GM13977 (cell line): ENCODE measurements around the gene SLC48A1.
A peak's percentile ranks its signal among the peaks of the same experiment; 100 is the strongest.

ENCODE experiments used
- DNase-seq: peaks from one replicate; pipeline ENCODE4 v3.0.0; 2012; ENCODE audit warnings: low spot score
- in situ Hi-C: fragments of 300-500 bp; cut with MboI; formaldehyde crosslinking; loops from one replicate; pipeline ENCODE4 v1.12.0; 2022; ENCODE audit warnings: low sequenced_read_pairs, low pct_unique_long_range_greater_than_20kb, mixed read lengths, inconsistent platforms; ENCODE audit not compliant: unreplicated experiment
- TF ChIP-seq, protein P1 (sequence below): IDR thresholded peaks from 2 replicates; pipeline ENCODE4 v1.5.1; 2012; ENCODE audit warnings: mild to moderate bottlenecking, control low read depth; ENCODE audit not compliant: insufficient read depth; ENCODE audit errors: extremely low read depth, missing control alignments

Gene SLC48A1

DNA sequence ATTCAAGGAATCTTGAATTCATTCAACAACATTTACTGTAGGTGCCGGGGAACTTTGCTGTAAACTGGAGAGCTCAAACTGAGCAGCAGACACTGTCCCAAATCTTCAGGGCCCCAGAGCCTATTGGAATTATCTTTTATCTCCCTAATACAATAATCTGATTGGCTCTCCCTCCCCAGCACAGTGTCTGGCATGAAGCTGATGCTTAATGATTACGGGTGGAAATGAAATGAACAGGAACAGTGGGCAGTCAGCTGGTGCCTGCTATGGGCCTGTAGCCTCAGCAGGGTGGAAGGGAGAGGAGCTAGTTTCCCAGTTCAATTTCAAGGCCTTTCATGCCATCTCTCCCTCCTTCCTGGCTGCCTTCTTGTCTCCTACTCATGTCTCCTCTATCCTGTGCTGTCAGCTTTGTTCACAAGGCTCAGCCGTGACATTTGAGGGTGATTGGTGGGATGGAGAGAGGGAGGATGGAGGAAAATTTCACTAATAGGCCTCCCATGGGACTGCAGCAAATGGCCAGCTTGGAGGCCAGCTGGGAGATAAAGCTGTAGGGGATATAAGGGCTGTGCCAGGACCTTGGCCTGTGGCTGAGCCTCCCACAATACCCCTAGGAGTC, 10.1 kb upstream of the SLC48A1 start:
- DNase-seq, result no peak
- TF ChIP-seq, protein P1, sequence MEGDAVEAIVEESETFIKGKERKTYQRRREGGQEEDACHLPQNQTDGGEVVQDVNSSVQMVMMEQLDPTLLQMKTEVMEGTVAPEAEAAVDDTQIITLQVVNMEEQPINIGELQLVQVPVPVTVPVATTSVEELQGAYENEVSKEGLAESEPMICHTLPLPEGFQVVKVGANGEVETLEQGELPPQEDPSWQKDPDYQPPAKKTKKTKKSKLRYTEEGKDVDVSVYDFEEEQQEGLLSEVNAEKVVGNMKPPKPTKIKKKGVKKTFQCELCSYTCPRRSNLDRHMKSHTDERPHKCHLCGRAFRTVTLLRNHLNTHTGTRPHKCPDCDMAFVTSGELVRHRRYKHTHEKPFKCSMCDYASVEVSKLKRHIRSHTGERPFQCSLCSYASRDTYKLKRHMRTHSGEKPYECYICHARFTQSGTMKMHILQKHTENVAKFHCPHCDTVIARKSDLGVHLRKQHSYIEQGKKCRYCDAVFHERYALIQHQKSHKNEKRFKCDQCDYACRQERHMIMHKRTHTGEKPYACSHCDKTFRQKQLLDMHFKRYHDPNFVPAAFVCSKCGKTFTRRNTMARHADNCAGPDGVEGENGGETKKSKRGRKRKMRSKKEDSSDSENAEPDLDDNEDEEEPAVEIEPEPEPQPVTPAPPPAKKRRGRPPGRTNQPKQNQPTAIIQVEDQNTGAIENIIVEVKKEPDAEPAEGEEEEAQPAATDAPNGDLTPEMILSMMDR, result no peak
- in situ Hi-C loops, result no loop called here

DNA sequence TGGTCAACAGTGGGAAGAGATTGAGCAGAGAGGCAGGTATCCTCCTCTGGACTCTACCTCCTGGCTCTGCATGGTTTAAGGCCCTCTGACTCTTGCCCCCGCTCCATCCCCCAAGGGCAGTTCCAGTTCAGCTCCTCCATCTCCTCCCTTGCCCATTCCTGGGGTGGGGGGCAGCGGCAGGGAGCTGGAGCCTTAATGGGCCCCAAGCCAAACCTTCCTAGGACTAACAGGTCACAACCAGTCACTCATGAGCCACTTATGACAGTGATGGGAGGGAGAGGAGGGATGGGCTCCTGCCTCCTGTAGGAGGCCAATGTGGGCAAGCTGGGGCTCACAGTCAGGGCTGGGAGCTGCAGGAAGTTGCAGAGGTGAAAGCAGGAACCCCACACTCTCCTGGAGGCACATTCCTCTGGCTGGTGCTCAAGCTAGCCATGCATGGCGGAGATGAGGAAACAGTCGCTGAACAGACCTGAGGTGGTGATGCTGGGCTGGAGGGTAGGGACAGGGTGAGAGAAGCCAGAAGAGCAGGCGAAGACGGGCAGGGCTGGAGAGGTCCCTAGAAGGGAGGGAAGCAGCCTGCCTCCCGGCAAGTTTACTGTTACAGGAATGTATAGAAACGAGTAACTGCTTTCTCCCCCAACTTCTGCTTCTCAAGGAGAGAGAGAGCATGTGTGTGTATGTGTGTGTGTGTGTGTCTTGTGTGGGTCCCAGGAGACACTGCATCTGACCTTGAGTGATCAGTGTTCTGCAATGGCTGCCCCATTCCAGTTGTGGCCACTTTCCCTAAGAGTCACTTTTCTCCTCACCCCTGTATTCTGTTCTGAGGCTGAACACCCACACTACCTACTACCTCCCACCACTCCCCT, 9.3 kb upstream of the SLC48A1 start:
- DNase-seq, result no peak
- in situ Hi-C loops, result no loop called here
- TF ChIP-seq, protein P1, result no peak

DNA sequence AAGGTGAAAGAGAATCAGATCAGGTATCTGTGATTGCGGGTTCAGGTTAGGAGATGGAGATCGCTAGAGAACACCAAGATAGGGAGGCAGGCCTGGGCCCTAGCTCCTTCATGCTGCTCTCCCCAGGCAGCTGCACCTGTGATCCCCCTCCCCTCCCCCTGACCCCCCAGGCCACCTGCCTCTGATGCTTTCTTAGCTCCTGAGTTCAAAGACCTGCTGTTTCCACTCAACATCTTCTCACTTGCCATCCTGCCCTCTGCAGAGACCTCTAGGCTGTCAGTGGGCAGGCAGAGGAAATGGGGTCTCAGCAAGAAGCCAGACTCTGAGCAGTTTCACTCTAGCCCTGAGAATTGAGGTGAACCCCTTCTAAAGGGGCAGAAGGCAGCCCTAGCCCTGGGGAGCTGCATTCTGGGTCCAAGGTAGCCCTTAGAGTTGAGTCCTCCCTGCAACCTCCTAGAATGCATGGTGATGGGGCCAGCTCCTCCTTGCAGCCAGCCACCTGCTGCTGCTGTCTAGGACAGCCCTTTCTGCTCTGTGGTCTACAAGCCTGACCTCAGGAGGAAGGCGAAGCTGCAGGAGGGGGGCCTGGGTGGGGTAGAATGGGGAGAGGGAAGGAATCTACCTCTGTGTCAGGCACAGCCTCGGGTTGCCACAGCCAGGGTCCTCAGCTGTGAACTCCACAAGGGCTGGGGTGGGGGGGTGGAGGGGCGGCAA, 6.4 kb upstream of the SLC48A1 start:
- in situ Hi-C loops, result no loop called here
- no peak for DNase-seq
- TF ChIP-seq, protein P1, result no peak

DNA sequence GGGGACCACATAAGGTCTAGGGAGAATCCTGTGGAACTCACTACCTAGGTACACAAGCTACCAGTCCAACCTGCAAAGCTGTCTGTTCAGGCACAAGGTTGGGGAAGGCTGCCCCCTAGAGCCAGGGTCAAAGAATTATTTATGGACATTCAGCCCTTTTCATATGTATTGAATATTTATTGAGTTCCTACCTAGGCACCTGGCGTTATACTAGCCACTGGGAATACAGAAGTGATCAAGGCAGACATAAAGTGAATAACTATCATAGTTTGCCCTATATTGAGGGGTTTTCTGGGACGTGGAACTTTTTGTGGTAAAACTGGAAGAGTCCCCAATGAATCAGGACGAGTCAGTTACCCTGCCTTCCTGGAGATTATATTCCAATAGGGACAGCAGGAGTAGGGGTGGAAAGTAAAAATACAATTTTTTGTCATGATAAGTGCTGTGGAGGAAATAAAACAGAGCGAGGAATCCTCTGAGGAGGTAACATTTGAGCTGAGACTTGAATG, 5.8 kb upstream of the SLC48A1 start:
- in situ Hi-C loops, result no loop called here
- TF ChIP-seq, protein P1, result peak; percentile 73
- DNase-seq, result peak; percentile 76

DNA sequence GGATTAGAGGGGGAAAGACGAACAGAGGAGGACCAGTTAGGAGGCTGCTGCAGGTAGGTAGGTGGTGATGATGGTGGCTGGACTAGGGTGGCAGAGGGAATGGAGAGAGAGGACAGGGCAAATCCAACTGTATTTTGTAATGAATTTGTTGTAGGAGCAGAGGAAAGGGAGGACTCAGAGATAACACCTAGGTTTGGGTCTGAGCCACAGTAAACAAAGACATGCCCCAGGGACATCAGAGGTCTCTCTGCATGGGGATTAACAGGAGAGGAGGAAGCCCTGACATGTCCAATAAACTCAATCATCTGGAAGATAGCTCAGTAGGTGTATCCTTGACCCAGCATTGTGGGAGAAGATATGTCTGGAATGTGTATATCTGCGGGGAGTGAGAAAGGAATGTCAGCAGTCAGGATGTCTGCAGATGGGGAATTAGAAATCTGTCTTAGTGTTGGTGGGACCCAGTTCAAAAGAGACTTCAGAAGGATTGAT, 4.7 kb upstream of the SLC48A1 start:
- TF ChIP-seq, protein P1, result no peak
- in situ Hi-C loops, result no loop called here
- no peak for DNase-seq
